Measurements from ENCODE around the gene ATP5F1D. TPM values are rescaled to one million over a fixed set of nuclear protein-coding genes. Genes with fewer than 3 reads are reported as not detected.
"Not testable (repeated sequence)": the region's sequence is repeated elsewhere in the genome, so short reads cannot be mapped to it uniquely, and the experiment has no call there.

Gene ATP5F1D
- total RNA-seq: 10 to 100 TPM; 47.6 to 64.9 (median 61.3) TPM

- intact Hi-C loops (cut with DNase I; ENCODE audit: low total_unique reads): no loop called here
- no peaks in the 10 kb centered on the region for H3K9me3 ChIP-seq
- peak within 1 kb of the TSS; percentile 84 to 97 (median 88) for H3K4me3 ChIP-seq
- no peaks in the 10 kb centered on the region for H3K27me3 ChIP-seq
- H3K4me1 ChIP-seq: peaks cover 32 to 47% of the 10 kb centered on the region in 2 donors
- peak within 1 kb of the TSS; percentile 93 to 97 for H3K27ac ChIP-seq
- no peaks in the 10 kb centered on the region for H3K36me3 ChIP-seq
- peak; percentile 91 to 93 for DNase-seq (ENCODE audit: low spot score in 2 of 2)
- peak; percentile 46 to 61 (median 58) for TF ChIP-seq POLR2AphosphoS5 (IDR thresholded peaks at IDR 0.05)
- peak; percentile 25 for TF ChIP-seq POLR2A (IDR thresholded peaks at IDR 0.05)
- TF ChIP-seq CTCF (IDR thresholded peaks at IDR 0.05): no peak
These were observed at the start of gene ATP5F1D for GRCh38 chr19:1241417-1242095. ATP5F1D (plus strand) TSS chr19:1241751; CDS start chr19:1241851, 100 bp downstream.

GRCh38 chr19:1199531-1199930 is 42.0 kb upstream of the ATP5F1D start:
- Histone ChIP-seq H3K9me3 (no peaks in the 10 kb centered on the region), H3K4me3 (no peak overlapping the region), H3K27ac (no peak overlapping the region), H3K4me1 (no peaks in the 10 kb centered on the region), H3K27me3 (no peaks in the 10 kb centered on the region), H3K36me3 (no peaks in the 10 kb centered on the region)
- TF ChIP-seq POLR2A (IDR thresholded peaks at IDR 0.05) (no peak), POLR2AphosphoS5 (IDR thresholded peaks at IDR 0.05) (no peak), CTCF (IDR thresholded peaks at IDR 0.05) (no peak)
- intact Hi-C loops (cut with DNase I; ENCODE audit: low total_unique reads): no loop called here
- no peak for DNase-seq (ENCODE audit: low spot score in 2 of 2)

- H3K27me3 ChIP-seq; H3K9me3 ChIP-seq; H3K36me3 ChIP-seq; H3K27ac ChIP-seq; DNase-seq (ENCODE audit: low spot score in 2 of 2); intact Hi-C loops (cut with DNase I; ENCODE audit: low total_unique reads); H3K4me1 ChIP-seq; H3K4me3 ChIP-seq: not testable (repeated sequence)
These were observed 40.9 kb upstream of the ATP5F1D start for GRCh38 chr19:1200614-1201013.

GRCh38 chr19:1205114-1206099 is 36.1 kb upstream of the ATP5F1D start, which contains the start of gene STK11:
STK11 (plus strand) TSS chr19:1205778; CDS start chr19:1206914, 1,136 bp downstream.
- Histone ChIP-seq H3K4me1 (peaks cover 7% of the 10 kb centered on the region in 2 donors), H3K27me3 (no peaks in the 10 kb centered on the region), H3K36me3 (no peaks in the 10 kb centered on the region), H3K27ac (peak within 1 kb of the TSS; percentile 89 to 90), H3K4me3 (peak within 1 kb of the TSS; percentile 70 to 93 (median 75)), H3K9me3 (no peaks in the 10 kb centered on the region)
- intact Hi-C loops (cut with DNase I; ENCODE audit: low total_unique reads): no loop called here
- TF ChIP-seq POLR2AphosphoS5 (IDR thresholded peaks at IDR 0.05) (peak; percentile 64 to 89 (median 74)), POLR2A (IDR thresholded peaks at IDR 0.05) (peak; percentile 51), CTCF (IDR thresholded peaks at IDR 0.05) (no peak)
- peak; percentile 99 for DNase-seq (ENCODE audit: low spot score in 2 of 2)

GRCh38 chr19:1206150-1206863 is 35.2 kb upstream of the ATP5F1D start:
- Histone ChIP-seq H3K36me3 (no peaks in the 10 kb centered on the region), H3K27ac (peak overlapping the region; percentile 63 to 89), H3K9me3 (no peaks in the 10 kb centered on the region), H3K27me3 (no peaks in the 10 kb centered on the region), H3K4me1 (peaks cover 7 to 14% of the 10 kb centered on the region in 2 donors), H3K4me3 (peak overlapping the region; percentile 70 to 93 (median 75))
- no peak for TF ChIP-seq POLR2AphosphoS5 (IDR thresholded peaks at IDR 0.05)
- TF ChIP-seq CTCF (IDR thresholded peaks at IDR 0.05): no peak
- TF ChIP-seq POLR2A (IDR thresholded peaks at IDR 0.05): no peak
- no peak for DNase-seq (ENCODE audit: low spot score in 2 of 2)
- intact Hi-C loops (cut with DNase I; ENCODE audit: low total_unique reads): no loop called here
